ENCODE results near the gene ATP1A3.
"Not testable (repeated sequence)": the region's sequence is repeated elsewhere in the genome, so short reads cannot be mapped to it uniquely, and the experiment has no call there.

Gene ATP1A3

DNA sequence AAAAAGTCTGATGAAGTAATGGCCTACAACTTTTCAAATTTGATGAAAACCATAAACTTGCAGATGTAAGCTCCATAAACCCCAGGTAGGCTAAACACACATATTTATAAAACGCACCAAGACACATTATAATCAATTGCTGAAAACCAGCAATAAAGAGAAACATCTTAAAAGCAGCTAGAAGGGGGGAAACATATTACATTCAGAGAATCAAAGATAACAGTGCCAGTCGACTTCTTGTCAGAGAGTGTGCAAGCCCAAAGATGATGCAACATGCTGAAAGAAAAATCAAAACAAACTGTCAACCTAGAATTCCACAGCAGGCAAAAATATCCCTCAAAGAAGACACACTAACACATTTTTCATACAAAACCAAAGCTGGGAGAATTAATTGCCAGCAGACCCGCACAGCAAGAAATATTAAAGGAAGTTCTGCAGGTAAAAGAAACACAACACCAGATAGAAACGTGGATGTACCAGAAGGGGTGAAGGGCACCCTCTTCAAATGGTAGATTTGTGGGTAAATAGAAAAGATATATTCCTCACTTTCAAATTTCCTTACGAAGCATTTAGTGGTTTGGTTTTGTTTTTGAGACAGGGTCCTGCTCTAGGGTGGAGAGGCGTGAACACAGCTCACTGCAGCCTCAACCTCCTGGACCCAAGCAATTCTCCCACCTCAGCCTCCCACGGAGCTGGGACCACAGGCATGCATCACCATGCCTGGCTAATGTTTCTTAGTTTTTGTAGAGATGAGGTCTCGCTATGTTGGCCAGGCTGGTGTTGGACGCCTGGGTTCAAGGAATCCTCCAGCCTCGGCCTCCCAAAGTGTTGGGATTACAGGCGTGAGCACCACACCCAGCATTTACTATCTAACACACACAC lies 16.5 kb upstream of the ATP1A3 start:
- DNase-seq (ENCODE audit: low read depth, low spot score) = no peak

DNA sequence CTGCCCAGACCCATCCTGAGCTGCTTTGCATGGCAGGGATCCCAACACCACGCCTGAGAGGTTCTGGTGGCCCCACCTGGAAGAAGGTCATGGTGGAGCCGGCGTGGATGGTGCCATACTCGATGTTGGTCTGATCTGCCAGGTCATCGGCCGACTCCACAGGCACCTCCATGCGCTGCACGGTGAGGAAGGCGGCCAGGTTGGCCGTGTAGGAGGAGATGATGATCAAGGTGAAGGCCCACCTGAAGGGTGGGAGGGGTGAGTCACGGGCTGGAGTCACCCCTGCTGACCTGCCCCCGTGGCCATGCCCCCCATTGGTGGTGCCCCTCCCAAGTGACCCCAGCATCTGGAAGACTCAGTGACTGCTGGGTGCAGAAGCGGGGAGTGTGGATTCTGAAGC lies 12.5 kb upstream of the ATP1A3 start:
- no peak for DNase-seq (ENCODE audit: low read depth, low spot score)

DNA sequence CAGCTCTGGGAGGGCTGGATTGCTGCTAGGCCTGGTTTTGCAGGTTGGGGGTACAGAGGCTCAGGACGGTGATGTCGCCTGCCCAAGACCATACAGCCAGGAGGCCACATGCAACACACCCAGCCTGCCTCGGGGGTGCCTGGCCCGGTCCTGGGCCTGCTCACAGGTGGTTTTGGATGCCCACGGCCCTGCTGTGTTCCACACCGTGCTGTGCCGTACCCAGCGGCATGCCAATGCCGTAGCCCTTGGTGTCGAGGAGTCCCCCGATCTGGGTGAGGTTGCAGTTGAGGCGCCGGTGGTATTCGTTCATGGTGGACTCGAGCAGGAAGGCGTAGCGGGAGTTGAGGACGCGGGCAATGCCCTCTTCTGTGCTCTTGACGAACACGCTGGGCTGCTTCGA lies 11.5 kb upstream of the ATP1A3 start:
- no peak for DNase-seq (ENCODE audit: low read depth, low spot score)

DNA sequence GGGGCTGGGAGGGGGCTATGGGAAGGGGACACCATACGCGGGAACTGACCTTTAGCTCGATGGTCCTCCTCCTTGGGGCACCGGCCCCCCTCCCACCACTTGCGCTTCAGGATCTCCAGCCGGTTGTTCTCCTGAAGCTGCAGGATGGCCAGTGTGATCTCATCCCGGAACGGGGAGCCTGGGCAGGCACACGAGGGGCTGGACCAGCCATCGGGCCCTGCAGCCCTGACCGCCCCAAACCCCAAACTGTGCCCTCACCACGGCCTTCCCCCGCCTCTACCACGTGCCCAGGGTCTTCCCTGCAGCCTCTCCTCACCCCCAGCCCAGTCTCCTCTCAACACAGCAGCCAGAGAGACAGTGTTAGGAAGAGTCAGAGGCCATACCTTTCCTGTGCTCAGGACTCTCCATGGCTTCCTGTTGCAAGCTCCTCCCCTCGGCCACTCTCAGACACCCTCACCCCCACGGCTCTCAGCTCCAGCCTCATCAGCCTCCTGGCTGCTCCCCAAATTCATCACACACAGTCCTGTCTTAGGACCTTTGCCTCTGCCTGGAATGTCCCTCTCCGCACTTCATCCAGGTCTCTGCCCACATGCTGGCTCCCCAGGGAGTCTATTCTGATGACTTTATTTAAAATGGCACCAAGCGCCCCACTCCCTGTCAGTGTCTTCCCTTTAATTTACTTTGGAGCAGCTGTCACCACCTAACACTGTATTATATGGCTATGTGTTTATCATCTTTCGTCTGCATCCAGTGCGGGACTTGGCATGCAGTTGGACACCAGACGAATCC lies 9.7 kb upstream of the ATP1A3 start:
- no peak for DNase-seq (ENCODE audit: low read depth, low spot score)

DNA sequence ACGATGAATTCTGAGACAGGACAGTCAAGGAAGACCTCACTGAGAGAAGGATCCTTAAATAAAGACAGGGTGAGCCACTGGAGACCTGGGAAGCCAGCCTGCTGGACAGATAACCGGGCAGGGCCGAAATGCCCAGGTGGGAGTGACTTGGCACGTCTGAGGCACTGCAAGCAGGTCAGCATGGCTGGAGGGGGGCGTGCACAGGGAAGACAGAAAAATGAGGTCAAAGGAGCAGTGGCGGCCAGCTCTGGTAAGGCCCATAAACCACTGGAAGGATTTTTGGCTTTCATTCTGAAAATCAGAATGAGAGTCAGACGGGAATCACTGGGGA lies 5.8 kb upstream of the ATP1A3 start:
- DNase-seq (ENCODE audit: low read depth, low spot score) = no peak

DNA sequence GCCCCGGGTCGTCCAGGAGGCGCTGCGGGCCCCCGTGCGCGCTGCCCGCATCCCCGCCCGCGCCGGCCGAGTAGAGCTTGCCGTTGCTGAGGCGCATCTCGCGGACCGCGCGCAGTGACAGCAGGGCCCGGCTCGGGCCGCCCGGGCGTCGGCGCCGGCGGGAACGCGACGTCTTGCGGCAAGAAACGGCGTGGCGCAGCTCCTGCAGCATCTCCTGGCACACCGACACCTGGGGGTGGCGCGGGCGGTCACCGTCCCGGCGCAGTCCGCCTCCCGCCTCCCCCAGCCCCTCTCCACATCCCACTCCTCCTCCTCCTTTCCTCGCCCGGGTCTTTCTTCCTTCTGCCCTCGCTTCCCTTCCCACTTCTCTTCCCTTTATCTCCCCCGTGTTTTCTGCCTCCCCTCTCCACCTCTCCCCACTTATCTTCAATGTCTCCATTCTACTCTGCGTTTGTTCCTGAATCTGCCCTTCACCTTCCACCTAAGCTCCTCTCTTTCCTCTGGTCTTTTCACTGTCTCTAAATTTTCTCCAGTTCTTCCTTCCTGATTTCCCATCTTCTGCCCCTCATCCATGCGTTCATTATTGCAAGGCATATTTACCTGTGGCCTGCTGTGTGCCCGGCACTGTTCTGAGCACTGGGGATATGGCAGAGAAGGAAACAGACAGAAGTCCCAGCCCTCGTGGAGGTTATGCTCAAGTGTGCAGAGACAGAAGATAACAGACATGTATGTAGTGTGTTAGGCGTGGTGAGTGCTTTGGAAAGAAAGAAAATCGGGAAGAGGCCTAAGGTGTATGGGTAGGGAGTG lies 5.2 kb upstream of the ATP1A3 start:
- DNase-seq (ENCODE audit: low read depth, low spot score) = no peak

DNA sequence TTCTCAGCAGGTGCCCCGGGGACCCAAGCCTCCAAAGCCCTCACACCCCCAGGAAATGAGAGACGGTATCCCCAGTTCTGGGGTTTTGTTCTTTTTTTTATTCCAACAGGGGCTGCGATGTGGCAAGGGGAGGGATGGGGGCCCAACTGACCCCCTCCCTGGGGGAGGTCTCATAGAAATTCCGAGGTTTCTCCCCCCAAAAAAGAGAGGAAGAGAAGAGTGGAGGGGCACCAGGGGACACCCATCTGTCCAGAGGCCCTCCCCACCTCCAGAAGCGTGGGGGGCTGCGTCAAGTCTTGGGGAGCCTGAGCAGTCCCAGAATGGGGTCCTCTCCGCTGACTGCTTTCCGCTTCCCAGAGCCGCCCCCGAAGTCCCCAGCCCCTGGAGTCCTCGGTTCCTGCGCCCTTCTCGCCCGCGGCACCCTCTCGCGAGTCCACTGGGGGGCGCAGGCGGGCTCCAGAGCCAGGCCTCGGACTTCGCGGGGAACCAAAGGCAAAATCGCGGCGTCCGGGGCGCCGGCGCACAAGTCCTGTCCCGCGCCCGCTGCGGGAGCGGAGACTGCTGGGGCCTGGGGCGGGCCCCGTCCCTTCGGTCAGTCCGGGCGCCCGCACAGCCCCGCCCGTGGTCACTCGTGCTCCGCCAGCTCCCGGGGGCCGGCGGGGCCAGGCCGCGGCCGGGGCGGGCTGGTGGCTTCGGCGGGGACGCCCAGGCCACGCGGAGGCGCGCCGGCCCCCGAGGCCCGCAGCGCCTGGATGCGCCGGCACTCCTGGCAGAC lies 4.4 kb upstream of the ATP1A3 start:
- DNase-seq (ENCODE audit: low read depth, low spot score) = no peak

DNA sequence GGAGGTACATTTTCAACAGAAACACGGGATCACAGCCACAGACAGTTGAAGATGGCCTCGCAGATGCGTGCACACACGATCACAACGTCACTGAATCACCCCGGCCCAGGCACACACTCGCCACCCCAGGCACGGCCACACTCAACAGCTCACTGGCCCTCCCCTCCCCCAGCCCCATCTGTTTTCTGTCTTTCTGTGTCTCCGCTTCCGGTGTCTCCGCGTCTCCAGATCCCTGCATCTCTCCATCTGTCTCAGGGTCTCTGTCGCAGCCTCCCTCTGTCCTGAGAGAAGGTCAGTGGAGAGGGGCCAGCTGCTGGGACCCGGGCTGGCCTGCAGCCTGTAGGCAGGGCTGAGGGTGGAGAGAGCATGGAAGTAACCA lies 3.8 kb upstream of the ATP1A3 start:
- DNase-seq (ENCODE audit: low read depth, low spot score) = no peak

- DNase-seq (ENCODE audit: low read depth, low spot score) = no peak
Observed at GRCh38 chr19:41997121-41997850, 3.3 kb upstream of the ATP1A3 start.

DNA sequence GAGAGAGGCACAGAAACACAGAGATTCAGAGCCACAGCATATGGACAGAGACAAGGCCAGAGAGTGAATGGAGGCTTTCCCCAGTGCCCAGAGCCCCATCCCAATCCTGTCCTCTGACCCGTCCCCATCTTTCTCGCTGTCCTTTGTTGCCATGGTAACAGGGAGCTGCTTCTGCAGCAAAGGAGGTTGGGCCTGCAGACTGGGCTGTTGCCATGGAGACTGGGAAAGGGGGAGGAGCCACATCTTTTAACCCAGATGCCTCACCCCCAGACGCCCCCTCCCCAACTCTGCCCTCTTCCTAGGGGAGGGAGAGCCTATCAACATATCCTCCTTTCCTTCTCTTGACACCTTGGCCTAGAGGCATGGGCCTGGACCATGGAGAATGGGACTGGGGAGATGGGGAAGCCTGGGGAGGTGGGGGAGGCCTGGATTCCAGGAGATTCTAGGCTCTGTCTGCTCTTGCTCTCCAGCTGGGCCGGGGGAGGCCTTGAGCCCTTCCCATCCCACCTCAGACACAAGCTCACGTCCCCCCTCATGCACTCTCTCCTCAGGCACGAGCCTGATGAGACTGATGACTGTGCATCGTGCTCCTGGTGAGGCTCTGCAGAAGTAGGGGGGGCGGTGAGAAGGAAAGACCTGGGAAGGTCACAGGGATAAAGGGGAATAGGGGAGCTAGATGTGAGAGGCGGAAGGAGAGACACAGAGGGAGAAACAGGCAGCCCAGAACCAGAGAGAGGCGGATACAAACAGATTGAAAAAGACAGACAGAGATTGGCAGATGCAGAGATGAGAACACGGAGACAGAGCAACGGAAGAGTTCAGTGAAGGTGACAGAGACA lies 2.1 kb upstream of the ATP1A3 start:
- DNase-seq (ENCODE audit: low read depth, low spot score) = no peak

- no peak for DNase-seq (ENCODE audit: low read depth, low spot score)
Observed at GRCh38 chr19:41994994-41995958, 1.2 kb upstream of the ATP1A3 start.

- DNase-seq (ENCODE audit: low read depth, low spot score) = no peak
Observed at GRCh38 chr19:41994521-41994971, 516 bp upstream of the ATP1A3 start.

DNA sequence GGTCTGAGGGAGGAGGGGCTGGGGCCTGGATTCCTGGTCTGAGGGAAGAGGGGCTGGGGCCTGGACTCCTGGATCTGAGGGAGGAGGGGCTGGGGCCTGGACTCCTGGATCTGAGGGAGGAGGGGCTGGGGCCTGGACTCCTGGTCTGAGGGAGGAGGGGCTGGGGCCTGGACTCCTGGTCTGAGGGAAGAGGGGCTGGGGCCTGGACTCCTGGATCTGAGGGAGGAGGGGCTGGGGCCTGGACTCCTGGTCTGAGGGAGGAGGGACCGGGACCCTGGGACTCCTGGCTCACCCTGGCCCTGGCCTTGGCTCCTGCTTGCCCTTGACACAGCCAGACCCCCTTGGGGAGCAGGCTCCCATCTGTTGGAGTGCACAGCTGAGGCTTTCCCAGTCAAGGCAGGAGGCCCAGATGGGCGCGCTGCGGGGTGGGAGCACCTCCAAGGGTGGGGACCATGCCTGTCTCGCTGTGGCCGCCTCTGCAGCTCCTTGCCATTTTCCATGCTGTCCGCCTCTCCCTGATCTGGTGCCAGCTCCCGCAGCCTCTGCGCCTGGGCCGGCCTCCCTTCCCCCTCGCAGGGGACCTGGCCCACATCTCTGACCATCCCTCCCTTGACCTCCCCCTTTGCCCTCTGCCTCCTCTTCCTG lies 2.0 kb downstream of the ATP1A3 start:
- not testable (repeated sequence) for DNase-seq (ENCODE audit: low read depth, low spot score)

- DNase-seq (ENCODE audit: low read depth, low spot score) = no peak
Observed at GRCh38 chr19:41991025-41991424, 3.0 kb downstream of the ATP1A3 start.

DNA sequence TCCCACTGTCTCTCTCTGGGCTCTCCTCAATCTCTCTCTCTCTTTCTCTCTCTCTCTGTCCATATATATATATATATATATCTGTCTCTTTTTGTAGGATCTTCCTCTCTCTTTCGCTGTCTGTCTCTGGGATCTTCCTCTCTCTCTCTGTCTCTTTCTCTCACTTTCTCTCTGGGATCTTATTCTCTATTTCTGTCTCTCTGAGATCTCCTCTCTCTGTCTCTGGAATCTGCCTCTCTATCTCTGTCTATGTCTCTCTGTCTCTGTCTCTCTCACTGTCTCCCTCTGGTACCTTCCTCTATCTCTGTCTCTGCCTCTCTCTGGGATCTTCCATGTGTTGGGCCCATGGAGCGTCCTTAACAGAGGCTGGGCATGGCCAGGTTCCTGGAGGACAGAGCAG lies 3.4 kb downstream of the ATP1A3 start:
- DNase-seq (ENCODE audit: low read depth, low spot score) = no peak

DNA sequence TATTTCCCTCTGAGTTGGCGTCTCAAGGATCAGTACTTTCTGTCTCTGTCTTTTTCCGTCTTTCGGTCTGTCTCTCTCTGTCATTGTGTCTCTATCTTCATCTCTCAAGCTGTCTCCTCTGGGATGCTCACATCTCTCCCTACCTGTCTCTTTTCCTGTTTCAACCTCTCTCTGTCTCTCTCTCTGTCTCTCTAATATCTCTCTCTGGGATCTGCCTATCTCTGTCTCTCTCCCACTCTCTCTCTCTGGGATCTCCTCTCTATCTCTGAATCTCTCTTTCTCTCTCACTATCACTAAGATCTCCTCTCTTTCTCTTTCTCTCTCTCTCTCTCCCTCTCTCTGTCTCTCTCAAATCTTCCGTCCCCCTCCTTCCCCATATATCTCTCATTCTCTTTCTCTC lies 4.0 kb downstream of the ATP1A3 start:
- DNase-seq (ENCODE audit: low read depth, low spot score) = no peak

DNA sequence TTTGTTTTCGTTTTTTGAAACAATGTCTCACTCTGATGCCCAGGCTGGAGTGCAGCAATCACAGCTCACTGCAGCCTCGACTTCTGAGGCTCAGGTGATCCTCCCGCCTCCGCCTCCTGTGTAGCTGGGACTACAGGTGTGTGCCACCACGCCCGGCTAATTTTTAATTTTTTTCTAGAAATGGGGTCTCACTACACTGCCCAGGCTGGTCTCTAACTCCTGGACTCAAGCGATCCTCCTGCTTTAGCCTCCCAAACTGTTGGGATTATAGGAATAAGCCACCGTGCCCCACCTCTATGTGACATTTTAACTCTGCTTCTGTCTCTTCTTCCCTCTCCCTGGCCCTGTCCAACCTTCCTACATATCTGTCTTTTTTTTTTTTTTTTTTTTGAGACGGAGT lies 5.1 kb downstream of the ATP1A3 start:
- no peak for DNase-seq (ENCODE audit: low read depth, low spot score)

Measured in activated naive CD8-positive, alpha-beta T cell treated with anti-CD3 and anti-CD28 coated beads, Interleukin-2, amount 50 U/mL, for 16 hours (primary cell).